Retinal pigment epithelial cell (primary cell): Measurements from ENCODE around the gene KRT14.

ENCODE experiments used
- DNase-seq: peaks from one replicate; pipeline ENCODE4 v3.0.0-alpha.2; 2010; ENCODE audit warnings: low read depth
- H3K4me3 ChIP-seq: 2 replicates; pipeline ENCODE4 v1.5.1; 2011; ENCODE audit warnings: mild to moderate bottlenecking, low read length, control low read depth, moderate library complexity
- TF ChIP-seq, protein P1 (sequence below): conservative IDR thresholded peaks from 2 replicates; pipeline ENCODE4 v1.5.1; 2011; ENCODE audit warnings: low read depth, low read length, control low read depth, inconsistent platforms

The KRT14 gene

DNA sequence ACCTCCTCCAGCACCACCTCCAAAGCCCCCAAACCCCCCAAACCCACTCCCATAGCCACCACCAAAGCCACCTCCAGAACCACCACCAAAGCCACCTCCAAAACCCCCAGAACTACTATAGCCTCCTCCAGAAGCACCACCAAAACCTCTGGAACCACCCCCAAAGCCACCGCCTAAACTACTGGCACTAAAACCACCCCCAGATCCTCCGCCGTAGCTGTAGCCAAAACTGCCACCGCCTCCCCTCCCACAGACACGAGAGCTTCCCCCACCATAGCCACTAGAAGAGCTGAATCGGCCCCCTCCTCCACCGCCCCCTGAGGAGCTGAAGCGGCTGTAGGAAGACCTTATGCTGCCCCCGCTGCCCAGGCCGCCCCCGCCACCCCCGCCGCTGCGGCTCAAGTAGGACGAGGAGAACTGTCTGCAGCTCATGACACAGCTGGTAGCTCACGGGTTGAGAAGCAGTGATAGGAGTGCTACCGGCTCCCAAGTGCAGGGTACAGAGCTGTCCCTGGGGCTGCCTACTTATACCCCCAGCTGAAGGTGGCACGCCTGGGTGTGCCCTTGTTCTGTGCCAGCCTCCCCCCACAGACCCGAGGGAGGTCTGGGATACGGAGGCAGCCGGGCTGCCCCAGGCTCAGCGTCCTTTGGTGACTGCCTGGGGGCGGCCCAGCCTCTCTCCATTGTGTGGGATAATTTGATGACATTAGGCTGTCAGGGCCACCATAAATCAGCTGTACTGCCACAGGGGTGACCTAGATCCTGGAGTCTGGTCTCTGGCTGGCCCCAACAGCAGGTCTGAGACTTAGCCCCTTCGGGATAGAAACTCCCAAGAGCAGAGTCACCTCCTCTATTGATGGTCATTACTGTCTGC lies 14.9 kb downstream of the KRT14 start, which contains the start of gene KRT9:
TSS of gene KRT9 (minus strand) at position 499 of the 874 bp plus-strand sequence. CDS start at position 432, 67 bp downstream.
- DNase-seq: no peak
- no peak within 1 kb of the TSS for H3K4me3 ChIP-seq
- TF ChIP-seq, protein P1, sequence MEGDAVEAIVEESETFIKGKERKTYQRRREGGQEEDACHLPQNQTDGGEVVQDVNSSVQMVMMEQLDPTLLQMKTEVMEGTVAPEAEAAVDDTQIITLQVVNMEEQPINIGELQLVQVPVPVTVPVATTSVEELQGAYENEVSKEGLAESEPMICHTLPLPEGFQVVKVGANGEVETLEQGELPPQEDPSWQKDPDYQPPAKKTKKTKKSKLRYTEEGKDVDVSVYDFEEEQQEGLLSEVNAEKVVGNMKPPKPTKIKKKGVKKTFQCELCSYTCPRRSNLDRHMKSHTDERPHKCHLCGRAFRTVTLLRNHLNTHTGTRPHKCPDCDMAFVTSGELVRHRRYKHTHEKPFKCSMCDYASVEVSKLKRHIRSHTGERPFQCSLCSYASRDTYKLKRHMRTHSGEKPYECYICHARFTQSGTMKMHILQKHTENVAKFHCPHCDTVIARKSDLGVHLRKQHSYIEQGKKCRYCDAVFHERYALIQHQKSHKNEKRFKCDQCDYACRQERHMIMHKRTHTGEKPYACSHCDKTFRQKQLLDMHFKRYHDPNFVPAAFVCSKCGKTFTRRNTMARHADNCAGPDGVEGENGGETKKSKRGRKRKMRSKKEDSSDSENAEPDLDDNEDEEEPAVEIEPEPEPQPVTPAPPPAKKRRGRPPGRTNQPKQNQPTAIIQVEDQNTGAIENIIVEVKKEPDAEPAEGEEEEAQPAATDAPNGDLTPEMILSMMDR: no peak

DNA sequence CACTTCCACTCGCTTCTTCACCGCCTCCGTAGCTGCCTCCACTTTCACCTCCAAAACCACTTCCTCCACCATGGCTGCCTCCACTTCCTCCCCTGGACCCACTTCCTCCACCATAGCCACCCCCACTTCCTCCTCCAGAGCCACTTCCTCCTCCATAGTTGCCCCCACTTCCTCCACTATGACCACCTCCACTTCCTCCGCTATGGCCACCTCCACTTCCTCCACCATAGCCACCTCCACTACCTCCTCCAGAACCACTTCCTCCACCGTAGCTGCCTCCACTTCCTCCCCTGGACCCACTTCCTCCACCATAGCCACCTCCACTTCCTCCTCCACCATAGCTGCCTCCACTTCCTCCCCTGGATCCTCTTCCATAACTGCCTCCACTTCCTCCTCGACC lies 19.4 kb downstream of the KRT14 start:
- H3K4me3 ChIP-seq: no peak overlapping the region
- TF ChIP-seq, protein P1: no peak
- no peak for DNase-seq

DNA sequence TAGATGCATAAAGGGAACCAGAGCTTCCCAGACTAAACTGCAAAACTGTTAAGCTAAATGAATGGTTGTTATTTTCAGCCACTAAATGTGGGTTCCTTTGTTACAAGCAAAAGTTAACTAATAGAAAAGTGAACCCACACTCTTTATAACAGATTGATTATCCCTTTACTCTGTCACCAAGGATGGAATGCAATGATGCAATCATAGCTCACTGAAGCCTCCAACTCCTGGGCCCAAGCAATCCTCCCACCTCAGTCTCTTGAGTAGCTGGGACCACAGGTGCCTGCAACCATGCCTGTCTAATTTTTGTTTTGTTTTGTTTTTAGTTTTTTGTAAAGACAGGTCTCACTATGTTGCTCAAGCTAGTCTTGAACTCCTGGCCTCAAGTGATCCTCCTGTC lies 21.4 kb downstream of the KRT14 start:
- H3K4me3 ChIP-seq: no peak overlapping the region
- TF ChIP-seq, protein P1: no peak
- DNase-seq: no peak

DNA sequence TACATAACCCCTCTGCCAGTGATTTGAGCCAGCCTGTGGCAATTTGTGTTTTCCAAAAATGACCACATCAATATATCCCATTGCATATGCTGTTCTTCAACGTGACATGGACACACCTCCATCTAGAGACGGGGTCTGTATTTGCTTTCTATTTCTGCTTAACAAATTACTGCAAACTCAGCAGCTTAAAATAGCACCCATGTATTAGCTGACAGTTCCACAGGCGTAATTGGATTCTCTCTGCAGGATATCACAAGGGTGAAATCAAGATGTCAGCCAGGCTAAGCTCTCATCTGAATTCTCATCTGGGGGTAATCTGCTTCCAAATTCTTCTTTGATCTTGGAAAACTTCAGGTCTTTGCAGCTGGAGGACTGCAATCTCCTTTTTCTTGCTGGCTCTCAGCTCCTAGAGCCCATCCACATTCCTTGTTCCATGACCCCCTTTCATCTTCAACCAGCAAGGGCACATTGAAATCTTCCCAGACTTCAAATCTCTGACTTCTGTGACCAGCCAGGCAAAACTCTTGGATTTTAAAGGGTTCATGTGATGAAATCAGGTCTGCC lies 23.0 kb downstream of the KRT14 start:
- TF ChIP-seq, protein P1: no peak
- H3K4me3 ChIP-seq: no peak overlapping the region
- no peak for DNase-seq

DNA sequence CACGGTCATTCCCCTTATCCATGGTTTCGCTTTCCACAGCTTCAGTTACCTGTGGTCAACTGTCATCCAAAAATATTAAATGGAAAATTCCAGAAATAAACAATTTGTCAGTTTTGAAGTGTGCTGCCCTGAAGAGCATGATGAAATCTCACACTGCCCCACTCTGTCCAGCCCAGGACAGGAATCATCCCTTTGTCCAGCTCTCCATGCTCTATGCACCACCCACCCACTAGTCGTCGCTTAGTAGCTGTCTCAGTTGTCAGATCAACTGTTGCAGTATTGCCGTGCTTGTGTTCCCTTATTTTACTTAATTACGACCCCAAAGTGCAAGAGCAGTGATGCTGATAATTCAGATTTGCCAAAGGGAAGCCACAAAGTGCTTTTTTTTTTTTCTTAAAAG lies 25.1 kb downstream of the KRT14 start:
- DNase-seq: no peak

DNA sequence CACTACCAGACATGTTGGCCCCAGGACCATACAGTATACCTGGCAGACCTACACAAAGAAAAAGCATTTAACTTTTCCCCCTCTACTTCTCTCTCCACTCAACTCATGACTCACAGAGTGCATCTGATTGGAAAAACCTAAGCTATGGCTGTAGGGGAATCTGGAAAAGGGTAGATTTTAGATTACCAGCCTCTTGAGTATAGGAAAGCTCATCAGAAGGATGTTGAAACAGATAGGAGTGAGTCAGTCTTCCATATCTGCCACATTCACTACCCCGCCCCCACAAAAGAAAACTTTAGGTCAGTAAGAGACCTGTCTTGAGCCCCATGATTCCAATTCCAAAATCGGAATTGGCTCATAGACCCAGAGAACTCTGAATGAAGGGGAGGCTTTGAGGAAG lies 27.1 kb downstream of the KRT14 start:
- DNase-seq: no peak
- H3K4me3 ChIP-seq: no peak overlapping the region
- TF ChIP-seq, protein P1: no peak

More for the DNA sequence above, 25.1 kb downstream of the KRT14 start:
- TF ChIP-seq, protein P1: no peak
- no peak overlapping the region for H3K4me3 ChIP-seq
